Measurements from ENCODE around the gene ADCYAP1R1. TPM values are rescaled to one million over a fixed set of nuclear protein-coding genes. Genes with fewer than 3 reads are reported as not detected.

The ADCYAP1R1 gene
- total RNA-seq, 1 experiment from 2014 or later, result 0.12 TPM

- ChIA-PET CTCF (no interaction called here), RAD21 (ENCODE audit: low non-redundant PET in 1 of 2, low total read pairs in 2 of 2, uncharacterized antibody in 2 of 2, unreplicated experiment in 2 of 2) (no interaction called here), POLR2A (no interaction called here)
- Histone ChIP-seq H3K9me3 (ENCODE audit: control insufficient read depth in 1 of 2, insufficient read depth in 1 of 2, low read depth in 1 of 2, low read length in 2 of 2) (peaks cover 0 to 6% of the 10 kb centered on the region in 2 experiments; a peak in 1 of 4 replicates), H3K27ac (ENCODE audit: low read depth, low read length) (no peak overlapping the region), H3K9ac (ENCODE audit: low read length) (no peak overlapping the region), H3K4me3 (replicated peaks in 1 of 2; ENCODE audit: low read depth in 1 of 2, low read length in 2 of 2) (no peak overlapping the region), H3K79me2 (ENCODE audit: insufficient read depth, low read length) (no peaks in the 10 kb centered on the region), H3K27me3 (ENCODE audit: insufficient read depth, low read length) (peaks cover 36% of the 10 kb centered on the region), H2AFZ (ENCODE audit: low read depth, low read length, poor library complexity, severe bottlenecking) (no peak overlapping the region), H3K4me2 (ENCODE audit: low read length) (no peak overlapping the region), H3K4me1 (ENCODE audit: control insufficient read depth in 1 of 2, insufficient read depth in 2 of 2, low read length in 2 of 2) (no peaks in the 10 kb centered on the region), H4K20me1 (ENCODE audit: insufficient read depth) (no peaks in the 10 kb centered on the region), H3K36me3 (ENCODE audit: control insufficient read depth in 1 of 2, insufficient read depth in 2 of 2, low read length in 2 of 2) (no peaks in the 10 kb centered on the region), H3K9me2 (ENCODE audit: insufficient read depth) (no peaks in the 10 kb centered on the region)
- DNase-seq (ENCODE audit: low read depth, low spot score), result no peak
- BruUV-seq (replicated peaks), result no TSS peak
- TF ChIP-seq CEBPB (IDR thresholded peaks at IDR 0.05; ENCODE audit: low read depth), result no peak
- no peak for TF ChIP-seq YY1 (IDR thresholded peaks at IDR 0.05; ENCODE audit: extremely low read depth, insufficient replicate concordance, low read depth, low read length)
- TF ChIP-seq ZFX (IDR thresholded peaks at IDR 0.05), result no peak
- no peak for TF ChIP-seq POLR2A (IDR thresholded peaks at IDR 0.05; ENCODE audit: borderline replicate concordance, extremely low read depth, insufficient read depth, insufficient read length)
- TF ChIP-seq, protein P1, sequence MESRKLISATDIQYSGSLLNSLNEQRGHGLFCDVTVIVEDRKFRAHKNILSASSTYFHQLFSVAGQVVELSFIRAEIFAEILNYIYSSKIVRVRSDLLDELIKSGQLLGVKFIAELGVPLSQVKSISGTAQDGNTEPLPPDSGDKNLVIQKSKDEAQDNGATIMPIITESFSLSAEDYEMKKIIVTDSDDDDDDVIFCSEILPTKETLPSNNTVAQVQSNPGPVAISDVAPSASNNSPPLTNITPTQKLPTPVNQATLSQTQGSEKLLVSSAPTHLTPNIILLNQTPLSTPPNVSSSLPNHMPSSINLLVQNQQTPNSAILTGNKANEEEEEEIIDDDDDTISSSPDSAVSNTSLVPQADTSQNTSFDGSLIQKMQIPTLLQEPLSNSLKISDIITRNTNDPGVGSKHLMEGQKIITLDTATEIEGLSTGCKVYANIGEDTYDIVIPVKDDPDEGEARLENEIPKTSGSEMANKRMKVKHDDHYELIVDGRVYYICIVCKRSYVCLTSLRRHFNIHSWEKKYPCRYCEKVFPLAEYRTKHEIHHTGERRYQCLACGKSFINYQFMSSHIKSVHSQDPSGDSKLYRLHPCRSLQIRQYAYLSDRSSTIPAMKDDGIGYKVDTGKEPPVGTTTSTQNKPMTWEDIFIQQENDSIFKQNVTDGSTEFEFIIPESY (IDR thresholded peaks at IDR 0.05; ENCODE audit: extremely low read depth, insufficient replicate concordance, low read length), result no peak
- TF ChIP-seq SIN3A (IDR thresholded peaks at IDR 0.05; ENCODE audit: low read depth), result no peak
- intact Hi-C loops (cut with micrococcal nuclease), result loop anchor here (10.0 kb wide), 1 partner anchor 87 kb away; no protein-coding TSS in a partner anchor
- no peak for ATAC-seq
Measured at GRCh38 chr7:31007634-31008033, 44.5 kb upstream of the ADCYAP1R1 start.

DNA sequence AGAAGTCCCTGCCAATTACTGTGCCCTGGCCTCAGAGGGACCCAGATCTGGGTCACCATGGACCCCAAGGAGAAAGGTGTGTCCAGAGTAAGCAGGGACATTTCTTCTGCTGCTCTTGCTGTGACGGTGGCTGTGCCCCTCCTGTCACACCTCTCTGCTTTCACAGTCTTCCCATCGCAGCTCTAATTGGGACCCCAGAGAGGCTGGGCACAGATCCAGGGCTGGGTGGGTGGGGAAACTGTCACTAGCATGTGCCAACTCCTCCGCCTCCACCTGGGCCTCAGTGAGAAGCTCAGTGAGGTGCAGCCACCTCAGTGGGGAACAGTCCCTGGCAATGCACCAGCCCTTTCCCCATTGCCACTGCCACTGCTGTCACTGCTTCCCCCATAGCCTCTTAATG is 37.3 kb upstream of the ADCYAP1R1 start:
- Histone ChIP-seq H3K27me3 (ENCODE audit: insufficient read depth, low read length) (no peaks in the 10 kb centered on the region), H3K4me2 (ENCODE audit: low read length) (no peak overlapping the region), H4K20me1 (ENCODE audit: insufficient read depth) (no peaks in the 10 kb centered on the region), H3K36me3 (ENCODE audit: control insufficient read depth in 1 of 2, insufficient read depth in 2 of 2, low read length in 2 of 2) (no peaks in the 10 kb centered on the region), H3K9ac (ENCODE audit: low read length) (no peak overlapping the region), H3K9me2 (ENCODE audit: insufficient read depth) (no peaks in the 10 kb centered on the region), H3K4me3 (replicated peaks in 1 of 2; ENCODE audit: low read depth in 1 of 2, low read length in 2 of 2) (no peak overlapping the region), H3K27ac (ENCODE audit: low read depth, low read length) (no peak overlapping the region), H3K4me1 (ENCODE audit: control insufficient read depth in 1 of 2, insufficient read depth in 2 of 2, low read length in 2 of 2) (peaks cover 0 to under 1% of the 10 kb centered on the region in 2 experiments; a peak in 1 of 4 replicates), H3K9me3 (ENCODE audit: control insufficient read depth in 1 of 2, insufficient read depth in 1 of 2, low read depth in 1 of 2, low read length in 2 of 2) (peaks cover 0 to 6% of the 10 kb centered on the region in 2 experiments; a peak in 1 of 4 replicates), H3K79me2 (ENCODE audit: insufficient read depth, low read length) (no peaks in the 10 kb centered on the region), H2AFZ (ENCODE audit: low read depth, low read length, poor library complexity, severe bottlenecking) (no peak overlapping the region)
- DNase-seq (ENCODE audit: low read depth, low spot score) (no peak), ATAC-seq (no peak)
- no peak for TF ChIP-seq ZNF274 (IDR thresholded peaks at IDR 0.05; ENCODE audit: low read depth, low read length)
- TF ChIP-seq SP1 (IDR thresholded peaks at IDR 0.05; ENCODE audit: low read depth), result no peak
- BruUV-seq (replicated peaks), result no TSS peak
- ChIA-PET CTCF (no interaction called here), POLR2A (no interaction called here), RAD21 (ENCODE audit: low non-redundant PET in 1 of 2, low total read pairs in 2 of 2, uncharacterized antibody in 2 of 2, unreplicated experiment in 2 of 2) (no interaction called here)
- intact Hi-C loops (cut with micrococcal nuclease), result no loop called here

Measured in HCT116 (cell line).